ENCODE results near the gene LRRC47. TPM values are rescaled to one million over a fixed set of nuclear protein-coding genes. Genes with fewer than 3 reads are reported as not detected.
"Not testable (repeated sequence)": the region's sequence is repeated elsewhere in the genome, so short reads cannot be mapped to it uniquely, and the experiment has no call there.

LRRC47 gene
- polyA plus RNA-seq, 1 donor from 2014 or later, result 59.2 TPM

- H3K27me3 ChIP-seq (ENCODE audit: insufficient read depth, low read depth, low read length); H3K27ac ChIP-seq (ENCODE audit: low read length); H3K9me3 ChIP-seq (ENCODE audit: low read length); H3K79me2 ChIP-seq (replicated peaks; ENCODE audit: insufficient read depth, low read length); H3K9ac ChIP-seq (ENCODE audit: low read length); H2AFZ ChIP-seq (ENCODE audit: low read depth, low read length); H3K9me2 ChIP-seq (ENCODE audit: insufficient read depth, low read length); H3K4me3 ChIP-seq (ENCODE audit: low read length); H3F3A ChIP-seq (ENCODE audit: insufficient read depth, low read length, poor library complexity, severe bottlenecking); H3K4me2 ChIP-seq (ENCODE audit: low read length); H3K36me3 ChIP-seq (ENCODE audit: insufficient read depth, low read length); H4K20me1 ChIP-seq (ENCODE audit: insufficient read depth): not testable (repeated sequence)
Measured at GRCh38 chr1:3810149-3810761, 14.0 kb upstream of the LRRC47 start.

- no peak for TF ChIP-seq EZH2 (IDR thresholded peaks at IDR 0.05; ENCODE audit: borderline replicate concordance, insufficient read depth, low read length, poor library complexity, severe bottlenecking)
- TF ChIP-seq TAF1 (IDR thresholded peaks at IDR 0.05; ENCODE audit: low read depth), result no peak
- TF ChIP-seq EP300 (conservative IDR thresholded peaks at IDR 0.05; ENCODE audit: poor library complexity, severe bottlenecking), result no peak
- TF ChIP-seq REST (IDR thresholded peaks at IDR 0.05; ENCODE audit: borderline replicate concordance), result no peak
- no peak for TF ChIP-seq POLR2AphosphoS5 (IDR thresholded peaks at IDR 0.05)
- no peak for TF ChIP-seq MXI1 (conservative IDR thresholded peaks at IDR 0.05; ENCODE audit: poor library complexity, severe bottlenecking)
- no peak for TF ChIP-seq CTCF (IDR thresholded peaks at IDR 0.05; ENCODE audit: poor library complexity, severe bottlenecking)
- TF ChIP-seq RAD21 (conservative IDR thresholded peaks at IDR 0.05), result no peak
- no peak for TF ChIP-seq SMC3 (conservative IDR thresholded peaks at IDR 0.05; ENCODE audit: poor library complexity)
- no peak overlapping the region for H3K4me3 ChIP-seq (ENCODE audit: low read length)
- H3F3A ChIP-seq (ENCODE audit: insufficient read depth, low read length, poor library complexity, severe bottlenecking), result no peaks in the 10 kb centered on the region
- H3K4me2 ChIP-seq (ENCODE audit: low read length), result no peak overlapping the region
- no peaks in the 10 kb centered on the region for H4K20me1 ChIP-seq (ENCODE audit: insufficient read depth)
- no peaks in the 10 kb centered on the region for H3K27me3 ChIP-seq (ENCODE audit: insufficient read depth, low read depth, low read length)
- H3K36me3 ChIP-seq (ENCODE audit: insufficient read depth, low read length), result no peaks in the 10 kb centered on the region
- no peaks in the 10 kb centered on the region for H3K9me3 ChIP-seq (ENCODE audit: low read length)
- no peak overlapping the region for H3K27ac ChIP-seq (ENCODE audit: low read length)
- no peaks in the 10 kb centered on the region for H3K79me2 ChIP-seq (replicated peaks; ENCODE audit: insufficient read depth, low read length)
- no peaks in the 10 kb centered on the region for H3K9me2 ChIP-seq (ENCODE audit: insufficient read depth, low read length)
- H2AFZ ChIP-seq (ENCODE audit: low read depth, low read length), result no peak overlapping the region
- H3K9ac ChIP-seq (ENCODE audit: low read length), result no peak overlapping the region
Measured at GRCh38 chr1:3809680-3810079, 13.4 kb upstream of the LRRC47 start.

GRCh38 chr1:3807769-3808168, 11.5 kb upstream of the LRRC47 start:
- H3F3A ChIP-seq (ENCODE audit: insufficient read depth, low read length, poor library complexity, severe bottlenecking), result no peaks in the 10 kb centered on the region
- no peaks in the 10 kb centered on the region for H3K9me2 ChIP-seq (ENCODE audit: insufficient read depth, low read length)
- no peaks in the 10 kb centered on the region for H3K36me3 ChIP-seq (ENCODE audit: insufficient read depth, low read length)

More at GRCh38 chr1:3807769-3808168, 11.5 kb upstream of the LRRC47 start:
- H4K20me1 ChIP-seq (ENCODE audit: insufficient read depth), result no peaks in the 10 kb centered on the region
- H3K4me3 ChIP-seq (ENCODE audit: low read length), result no peak overlapping the region
- no peak overlapping the region for H2AFZ ChIP-seq (ENCODE audit: low read depth, low read length)
- no peaks in the 10 kb centered on the region for H3K79me2 ChIP-seq (replicated peaks; ENCODE audit: insufficient read depth, low read length)
- no peak overlapping the region for H3K27ac ChIP-seq (ENCODE audit: low read length)
- no peaks in the 10 kb centered on the region for H3K9me3 ChIP-seq (ENCODE audit: low read length)
- no peak overlapping the region for H3K9ac ChIP-seq (ENCODE audit: low read length)
- TF ChIP-seq CTCF (IDR thresholded peaks at IDR 0.05; ENCODE audit: poor library complexity, severe bottlenecking), result no peak
- no peak for TF ChIP-seq RAD21 (conservative IDR thresholded peaks at IDR 0.05)
- TF ChIP-seq MXI1 (conservative IDR thresholded peaks at IDR 0.05; ENCODE audit: poor library complexity, severe bottlenecking), result no peak
- TF ChIP-seq SMC3 (conservative IDR thresholded peaks at IDR 0.05; ENCODE audit: poor library complexity), result no peak
- no peak for TF ChIP-seq TAF1 (IDR thresholded peaks at IDR 0.05; ENCODE audit: low read depth)
- TF ChIP-seq POLR2AphosphoS5 (IDR thresholded peaks at IDR 0.05), result no peak
- H3K4me2 ChIP-seq (ENCODE audit: low read length), result no peak overlapping the region
- no peaks in the 10 kb centered on the region for H3K27me3 ChIP-seq (ENCODE audit: insufficient read depth, low read depth, low read length)

All from neural cell (in vitro differentiated cells).